ENCODE measurements around the gene FIBP.
"Not testable (repeated sequence)": the region's sequence is repeated elsewhere in the genome, so short reads cannot be mapped to it uniquely, and the experiment has no call there.

Gene FIBP

GRCh38 chr11:65857853-65858680 is 30.2 kb downstream of the FIBP start, which contains the start of gene CFL1:
CFL1 (minus strand) TSS chr11:65858180; CDS start chr11:65858099, 81 bp downstream.
- peak; percentile 78 for DNase-seq

- no peak for DNase-seq
Measured at GRCh38 chr11:65857500-65857852, 30.8 kb downstream of the FIBP start.

- no peak for DNase-seq
Measured at GRCh38 chr11:65856689-65857499, 31.4 kb downstream of the FIBP start.

GRCh38 chr11:65855927-65856363 is 32.3 kb downstream of the FIBP start:
- DNase-seq = no peak

GRCh38 chr11:65854852-65855837 is 33.1 kb downstream of the FIBP start:
- no peak for DNase-seq

GRCh38 chr11:65854161-65854592 is 34.1 kb downstream of the FIBP start:
- DNase-seq = no peak

GRCh38 chr11:65853246-65853979 is 34.9 kb downstream of the FIBP start:
- no peak for DNase-seq

- no peak for DNase-seq
Measured at GRCh38 chr11:65852508-65853245, 35.6 kb downstream of the FIBP start.

- DNase-seq = no peak
Measured at GRCh38 chr11:65851811-65852507, 36.3 kb downstream of the FIBP start.

GRCh38 chr11:65851083-65851579 is 37.1 kb downstream of the FIBP start:
- no peak for DNase-seq

GRCh38 chr11:65850217-65851082 is 37.8 kb downstream of the FIBP start:
- DNase-seq = no peak

- no peak for DNase-seq
Measured at GRCh38 chr11:65849771-65850216, 38.5 kb downstream of the FIBP start.

GRCh38 chr11:65849366-65849765 is 38.9 kb downstream of the FIBP start:
- no peak for DNase-seq

- DNase-seq = not testable (repeated sequence)
Measured at GRCh38 chr11:65848693-65849092, 39.6 kb downstream of the FIBP start.

- DNase-seq = no peak
Measured at GRCh38 chr11:65847746-65848145, 40.5 kb downstream of the FIBP start.

- DNase-seq = no peak
Measured at GRCh38 chr11:65844231-65844872, 43.9 kb downstream of the FIBP start.

GRCh38 chr11:65843811-65844210 is 44.5 kb downstream of the FIBP start:
- DNase-seq = no peak

GRCh38 chr11:65842144-65842543 is 46.1 kb downstream of the FIBP start:
- DNase-seq = no peak

GRCh38 chr11:65834202-65834601 is 54.1 kb downstream of the FIBP start:
- no peak for DNase-seq
